Measurements from ENCODE around the gene SHQ1.
A peak's percentile ranks its signal among the peaks of the same experiment; 100 is the strongest.

SHQ1 gene

DNA sequence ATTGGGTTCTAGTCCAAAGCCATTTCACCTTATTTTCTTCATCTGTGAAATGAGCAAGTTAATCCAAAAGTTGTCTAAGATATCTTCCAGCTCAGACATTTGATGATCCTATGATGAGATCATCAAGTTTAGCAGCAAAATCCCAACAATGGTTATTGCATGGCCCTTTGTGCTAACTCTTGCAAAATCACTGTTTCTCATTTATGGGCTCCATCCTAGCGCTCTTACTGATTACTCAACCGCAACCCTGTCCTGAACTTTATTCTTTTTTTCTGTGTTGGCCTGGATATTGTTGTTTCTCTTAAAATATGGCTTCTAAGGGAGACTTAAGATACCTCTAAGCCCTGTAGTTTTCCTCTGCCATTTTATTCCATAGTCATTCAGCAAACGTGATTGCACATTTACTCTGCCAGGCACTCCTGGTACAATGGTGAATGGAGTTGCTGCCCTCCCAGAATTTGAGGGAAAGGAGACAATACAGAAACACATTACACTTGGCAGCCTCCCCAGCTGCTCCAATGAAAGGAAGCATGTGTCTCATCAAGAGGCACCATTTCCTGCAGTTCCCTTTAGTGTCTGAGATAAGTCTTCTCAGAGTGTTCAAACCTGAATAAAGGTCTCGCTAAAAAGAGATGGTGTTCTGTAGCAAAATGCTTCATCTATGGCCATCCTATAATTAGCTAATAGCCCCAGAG, 44.0 kb upstream of the SHQ1 start:
- H3K4me3 ChIP-seq (ENCODE audit: low read depth, low read length) = no peak overlapping the region
- TF ChIP-seq, protein P1, sequence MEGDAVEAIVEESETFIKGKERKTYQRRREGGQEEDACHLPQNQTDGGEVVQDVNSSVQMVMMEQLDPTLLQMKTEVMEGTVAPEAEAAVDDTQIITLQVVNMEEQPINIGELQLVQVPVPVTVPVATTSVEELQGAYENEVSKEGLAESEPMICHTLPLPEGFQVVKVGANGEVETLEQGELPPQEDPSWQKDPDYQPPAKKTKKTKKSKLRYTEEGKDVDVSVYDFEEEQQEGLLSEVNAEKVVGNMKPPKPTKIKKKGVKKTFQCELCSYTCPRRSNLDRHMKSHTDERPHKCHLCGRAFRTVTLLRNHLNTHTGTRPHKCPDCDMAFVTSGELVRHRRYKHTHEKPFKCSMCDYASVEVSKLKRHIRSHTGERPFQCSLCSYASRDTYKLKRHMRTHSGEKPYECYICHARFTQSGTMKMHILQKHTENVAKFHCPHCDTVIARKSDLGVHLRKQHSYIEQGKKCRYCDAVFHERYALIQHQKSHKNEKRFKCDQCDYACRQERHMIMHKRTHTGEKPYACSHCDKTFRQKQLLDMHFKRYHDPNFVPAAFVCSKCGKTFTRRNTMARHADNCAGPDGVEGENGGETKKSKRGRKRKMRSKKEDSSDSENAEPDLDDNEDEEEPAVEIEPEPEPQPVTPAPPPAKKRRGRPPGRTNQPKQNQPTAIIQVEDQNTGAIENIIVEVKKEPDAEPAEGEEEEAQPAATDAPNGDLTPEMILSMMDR (IDR thresholded peaks at IDR 0.05; ENCODE audit: insufficient read depth, low read length, missing control alignments) = no peak
- ChIA-PET CTCF (interaction anchor here (0.6 to 1.4 kb wide), 6 partner anchors 11 to 171 kb away, joined by 3 to 5 read pairs (median 3); no protein-coding TSS in a partner anchor), POLR2A (interaction anchor here (0.6 kb wide), 1 partner anchor 181 kb away, joined by 3 read pairs; no protein-coding TSS in a partner anchor)
- peak; percentile 72 for DNase-seq (ENCODE audit: low read depth, low spot score)

DNA sequence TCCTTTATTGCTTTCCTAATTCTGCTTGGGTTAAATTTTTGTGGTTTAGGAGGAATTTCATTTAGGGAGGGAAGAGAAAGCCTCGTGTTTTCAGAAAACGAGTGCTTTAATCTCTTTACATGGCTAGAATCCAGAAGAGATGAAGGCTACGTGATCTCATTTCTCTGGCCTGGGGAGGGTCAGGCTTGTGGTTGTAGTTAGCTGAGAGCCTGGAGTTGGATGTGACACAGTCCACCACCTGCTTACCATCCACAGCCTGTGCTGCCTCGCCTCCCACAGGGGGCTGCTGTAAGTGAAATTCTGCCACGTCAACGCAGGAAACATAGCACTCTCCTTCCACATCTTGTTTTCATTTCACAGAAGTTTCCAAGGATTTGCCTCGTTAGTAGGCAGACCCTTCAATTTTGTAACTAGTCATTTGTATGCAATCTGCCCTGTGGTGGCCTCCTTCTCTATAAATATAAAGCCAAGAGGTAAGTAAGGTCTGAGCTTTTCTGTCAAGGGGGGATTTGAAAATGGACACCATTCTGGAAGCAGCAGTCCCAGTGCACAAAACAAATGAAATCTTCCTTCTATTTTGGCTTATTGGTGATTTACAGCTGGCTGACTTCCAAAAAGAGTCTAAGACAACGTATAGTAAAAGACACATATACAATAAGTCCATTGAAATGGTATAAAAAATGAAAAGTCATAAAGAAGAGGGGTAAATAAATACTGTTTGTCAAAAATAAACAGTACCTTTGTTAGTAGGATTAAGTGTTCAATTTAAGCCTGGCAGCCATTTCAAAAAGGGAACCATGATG, 43.0 kb upstream of the SHQ1 start:
- CTCF ChIA-PET = interaction anchor here (0.6 to 1.0 kb wide), 6 partner anchors 12 to 172 kb away, joined by 3 to 5 read pairs (median 3); no protein-coding TSS in a partner anchor
- H3K4me3 ChIP-seq (ENCODE audit: low read depth, low read length) = peak overlapping the region; percentile 0; the same call in 1 of the 2 replicates
- TF ChIP-seq, protein P1 (IDR thresholded peaks at IDR 0.05; ENCODE audit: insufficient read depth, low read length, missing control alignments) = peak; percentile 21
- POLR2A ChIA-PET = interaction anchor here (0.6 kb wide), 1 partner anchor 182 kb away, joined by 3 read pairs; no protein-coding TSS in a partner anchor
- DNase-seq (ENCODE audit: low read depth, low spot score) = peak; percentile 99

DNA sequence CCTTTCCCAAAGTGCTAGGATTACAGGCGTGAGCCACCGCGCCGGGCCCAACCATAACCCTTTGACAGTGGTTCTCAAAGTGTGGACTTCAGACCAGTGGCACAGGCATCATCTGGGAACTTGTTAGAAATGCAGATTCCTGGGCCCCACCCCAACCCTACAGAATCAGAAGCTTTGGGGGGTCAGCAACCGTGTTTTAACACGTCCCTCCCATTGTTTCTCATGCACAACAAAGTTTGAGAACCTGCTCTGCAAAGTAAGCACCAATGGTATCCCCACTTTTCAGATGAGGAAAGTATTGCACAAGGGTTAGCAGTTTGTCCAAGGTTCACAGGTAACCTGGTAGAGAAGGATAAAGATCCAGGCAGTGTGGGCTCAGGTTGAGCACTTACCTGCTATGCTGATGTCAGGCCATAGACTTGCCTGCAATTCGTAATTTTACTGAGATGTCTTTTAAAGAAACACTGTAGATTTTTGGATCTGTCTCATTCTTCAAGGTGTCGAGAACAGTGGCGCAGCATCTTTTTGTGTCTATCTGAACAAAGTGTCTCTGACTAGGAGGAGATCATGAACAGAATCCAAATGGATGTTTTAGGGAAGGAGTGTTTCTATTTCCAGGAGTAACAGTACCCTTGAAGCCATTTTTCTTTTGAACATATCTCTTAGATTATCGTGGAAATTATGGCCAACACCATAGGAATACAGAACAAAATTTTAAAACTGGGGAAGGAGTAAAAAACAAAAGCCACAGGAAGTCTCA, 42.1 kb upstream of the SHQ1 start:
- POLR2A ChIA-PET = no interaction called here
- DNase-seq (ENCODE audit: low read depth, low spot score) = no peak
- CTCF ChIA-PET = interaction anchor here (3.6 kb wide), 1 partner anchor 40 kb away, joined by 21 read pairs; no protein-coding TSS in a partner anchor
- TF ChIP-seq, protein P1 (IDR thresholded peaks at IDR 0.05; ENCODE audit: insufficient read depth, low read length, missing control alignments) = no peak
- peak overlapping the region; percentile 37 for H3K4me3 ChIP-seq (ENCODE audit: low read depth, low read length)

DNA sequence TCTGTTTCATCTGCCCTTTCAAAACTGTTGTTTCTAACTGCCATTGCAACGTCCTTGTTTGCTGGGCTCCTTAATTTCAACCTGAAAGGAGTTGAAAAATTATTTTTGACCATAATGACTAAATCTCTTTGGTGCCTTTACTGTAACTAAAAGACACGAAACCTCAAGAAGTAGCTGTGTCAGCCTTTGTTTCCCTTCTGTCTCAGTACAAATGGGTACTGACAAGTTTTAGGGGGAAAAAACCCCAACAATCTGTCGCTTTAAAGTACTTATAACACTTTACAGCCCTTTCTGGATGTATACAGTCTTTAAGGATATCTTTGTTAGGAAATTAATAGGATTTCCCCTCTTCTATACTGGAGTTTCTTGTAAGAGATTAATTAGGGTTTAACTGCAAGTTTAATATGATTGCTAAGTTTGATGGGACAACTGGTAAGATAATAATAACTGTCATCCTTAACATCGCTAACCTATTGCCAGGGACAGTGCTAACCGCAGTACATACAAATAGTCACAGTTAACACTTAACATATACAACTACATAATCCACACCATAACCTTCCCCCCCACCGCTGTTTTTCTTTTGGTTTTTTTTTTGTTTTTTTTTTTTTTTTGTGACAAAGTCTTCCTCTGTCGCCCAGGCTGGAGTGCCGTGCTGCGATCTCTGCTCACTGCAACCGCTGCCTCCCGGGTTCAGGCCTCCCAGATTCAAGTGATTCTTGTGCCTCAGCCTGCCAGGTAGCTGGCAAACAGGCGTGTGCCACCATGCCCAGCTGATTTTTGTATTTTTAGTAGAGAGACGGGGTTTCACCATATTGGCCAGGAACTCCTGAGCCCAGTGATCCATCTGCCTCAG, 41.3 kb upstream of the SHQ1 start:
- ChIA-PET CTCF (interaction anchor here (1.1 to 3.6 kb wide), 3 partner anchors 8 to 39 kb away, joined by 5 to 21 read pairs (median 16); no protein-coding TSS in a partner anchor), POLR2A (no interaction called here)
- TF ChIP-seq, protein P1 (IDR thresholded peaks at IDR 0.05; ENCODE audit: insufficient read depth, low read length, missing control alignments) = no peak
- H3K4me3 ChIP-seq (ENCODE audit: low read depth, low read length) = peak overlapping the region; percentile 67
- no peak for DNase-seq (ENCODE audit: low read depth, low spot score)

DNA sequence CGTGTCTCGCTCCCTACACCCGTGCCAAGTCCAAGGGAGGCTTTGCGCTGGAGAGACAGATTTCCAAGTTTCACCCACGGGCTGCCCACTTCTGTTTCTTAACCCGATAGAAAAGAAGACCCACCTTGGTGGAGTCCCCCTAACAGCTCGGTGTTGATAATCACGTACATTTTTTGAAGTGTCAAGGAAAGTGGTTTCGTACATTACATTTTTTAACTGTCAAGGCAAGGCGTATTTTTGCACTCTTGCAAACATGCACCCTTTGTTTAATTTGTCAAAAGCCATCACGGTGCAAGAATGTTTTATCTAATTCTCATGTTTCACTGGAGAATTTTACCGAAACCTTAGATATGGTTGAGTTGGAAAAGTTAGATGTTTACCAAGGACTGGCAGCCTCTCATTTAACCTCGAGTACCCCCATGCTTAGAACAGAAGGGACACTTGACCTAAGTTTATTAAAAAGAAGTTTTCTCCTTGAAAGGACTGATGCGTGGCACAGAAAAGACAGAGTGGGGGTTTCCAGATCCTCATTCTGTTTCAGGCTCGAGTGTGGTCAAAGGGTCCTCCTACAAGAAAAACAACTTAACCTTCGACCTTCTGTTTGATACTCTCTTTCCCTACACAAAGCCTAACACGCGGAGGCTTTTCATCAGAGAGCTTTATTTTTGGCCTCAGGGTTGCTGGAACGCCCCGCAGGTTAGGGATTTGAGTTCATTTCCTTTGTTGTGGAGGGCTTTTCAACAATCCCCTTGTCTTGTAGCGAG, 40.5 kb upstream of the SHQ1 start:
- no peak for DNase-seq (ENCODE audit: low read depth, low spot score)
- TF ChIP-seq, protein P1 (IDR thresholded peaks at IDR 0.05; ENCODE audit: insufficient read depth, low read length, missing control alignments) = no peak
- POLR2A ChIA-PET = interaction anchor here (0.6 kb wide), 1 partner anchor 23 kb away, joined by 3 read pairs; no protein-coding TSS in a partner anchor
- H3K4me3 ChIP-seq (ENCODE audit: low read depth, low read length) = peak overlapping the region; percentile 67
- CTCF ChIA-PET = interaction anchor here (0.8 to 3.6 kb wide), 7 partner anchors 9 to 198 kb away, joined by 3 to 21 read pairs (median 3); no protein-coding TSS in a partner anchor
